Liver (tissue), 9 donors: ENCODE data around the gene MYOZ2. TPM values are rescaled to one million over a fixed set of nuclear protein-coding genes. Genes with fewer than 3 reads are reported as not detected.

Experiments used
- DNase-seq: peaks from one replicate; pipeline ENCODE4 v3.0.0-alpha.2; 2017; ENCODE audit warnings: low spot score
- H3K27ac ChIP-seq, 2 donors: one replicate each; pipeline ENCODE4 v1.7.0; 2013; ENCODE audit warnings: inconsistent platforms in 2 of 2, low read length in 2 of 2, control low read depth in 1 of 2, low read depth in 1 of 2, mild to moderate bottlenecking in 1 of 2
- H3K27me3 ChIP-seq, 4 donors: one replicate each; pipeline versions ENCODE4 v1.6.1 to v1.7.0; 2013; ENCODE audit warnings: low read length in 3 of 4, inconsistent platforms in 1 of 4, mild to moderate bottlenecking in 1 of 4, moderate library complexity in 1 of 4; ENCODE audit not compliant: control insufficient read depth in 4 of 4, insufficient read depth in 4 of 4
- H3K36me3 ChIP-seq, 4 donors: one replicate each; pipeline versions ENCODE4 v1.6.1 to v1.7.0; 2013; ENCODE audit warnings: low read length in 3 of 4, mild to moderate bottlenecking in 3 of 4, low read depth in 1 of 4, moderate library complexity in 1 of 4; ENCODE audit not compliant: control insufficient read depth in 4 of 4, insufficient read depth in 3 of 4
- H3K4me1 ChIP-seq, 4 donors: one replicate each; pipeline versions ENCODE4 v1.6.1 to v1.7.0; 2013; ENCODE audit warnings: low read length in 3 of 4, mild to moderate bottlenecking in 3 of 4, moderate library complexity in 1 of 4; ENCODE audit not compliant: control insufficient read depth in 4 of 4, insufficient read depth in 4 of 4
- H3K4me3 ChIP-seq, 3 donors: one replicate each; pipeline versions ENCODE4 v1.6.1 to v1.7.0; 2013; ENCODE audit warnings: low read length in 3 of 3, control low read depth in 1 of 3, low read depth in 1 of 3, mild to moderate bottlenecking in 1 of 3
- H3K9ac ChIP-seq, 2 donors: one replicate each; pipeline ENCODE4 v1.7.0; 2013; ENCODE audit warnings: low read length in 2 of 2, mild to moderate bottlenecking in 2 of 2, moderate library complexity in 2 of 2, control low read depth in 1 of 2, low read depth in 1 of 2
- H3K9me3 ChIP-seq, 4 donors: one replicate each; pipeline versions ENCODE4 v1.6.1 to v1.7.0; 2013; ENCODE audit warnings: low read length in 3 of 4; ENCODE audit not compliant: control insufficient read depth in 4 of 4
- ATF3 ChIP-seq: IDR thresholded peaks from 2 replicates; pipeline ENCODE4 v1.6.1; 2016; ENCODE audit warnings: antibody characterized with exemption
- EGR1 ChIP-seq, 2 donors: IDR thresholded peaks; 2 replicates each; pipeline ENCODE4 v1.6.1; 2016 to 2018; ENCODE audit warnings: antibody characterized with exemption in 2 of 2, low read depth in 2 of 2
- FOXA1 ChIP-seq: IDR thresholded peaks from 2 replicates; pipeline ENCODE4 v1.6.1; 2016; ENCODE audit warnings: antibody characterized with exemption
- FOXA2 ChIP-seq: IDR thresholded peaks from 2 replicates; pipeline ENCODE4 v1.6.1; 2016; ENCODE audit warnings: antibody characterized with exemption
- GABPA ChIP-seq, 2 donors: IDR thresholded peaks in 1 of 2; conservative IDR thresholded peaks in 1 of 2; 2 replicates each; pipeline ENCODE4 v1.6.1; 2016; ENCODE audit warnings: antibody characterized with exemption in 2 of 2, mild to moderate bottlenecking in 1 of 2, moderate library complexity in 1 of 2
- HNF4A ChIP-seq, 2 donors: conservative IDR thresholded peaks; 2 replicates each; pipeline ENCODE4 v1.6.1; 2016; ENCODE audit warnings: antibody characterized with exemption in 2 of 2, mild to moderate bottlenecking in 2 of 2
- HNF4G ChIP-seq: IDR thresholded peaks from 2 replicates; pipeline ENCODE4 v1.6.1; 2016; ENCODE audit warnings: antibody characterized with exemption
- JUND ChIP-seq, 2 donors: IDR thresholded peaks; 2 replicates each; pipeline ENCODE4 v1.6.1; 2016; ENCODE audit warnings: antibody characterized with exemption in 2 of 2
- MAX ChIP-seq: IDR thresholded peaks from 2 replicates; pipeline ENCODE4 v1.6.1; 2016; ENCODE audit warnings: antibody characterized with exemption
- NR2F2 ChIP-seq: IDR thresholded peaks from 2 replicates; pipeline ENCODE4 v1.6.1; 2016; ENCODE audit warnings: antibody characterized with exemption
- RAD21 ChIP-seq, 2 donors: IDR thresholded peaks; 2 replicates each; pipeline ENCODE4 v1.6.1; 2016; ENCODE audit warnings: antibody characterized with exemption in 2 of 2, mild to moderate bottlenecking in 2 of 2
- RXRA ChIP-seq, 2 donors: IDR thresholded peaks; 2 replicates each; pipeline ENCODE4 v1.6.1; 2017 to 2018; ENCODE audit warnings: antibody characterized with exemption in 2 of 2, mild to moderate bottlenecking in 1 of 2
- SP1 ChIP-seq: IDR thresholded peaks from 2 replicates; pipeline ENCODE4 v1.6.1; 2018; ENCODE audit warnings: antibody characterized with exemption, mild to moderate bottlenecking
- TAF1 ChIP-seq: conservative IDR thresholded peaks from 2 replicates; pipeline ENCODE4 v1.6.1; 2016; ENCODE audit warnings: antibody characterized with exemption, mild to moderate bottlenecking
- YY1 ChIP-seq: IDR thresholded peaks from 2 replicates; pipeline ENCODE4 v1.6.1; 2016; ENCODE audit warnings: antibody characterized with exemption, mild to moderate bottlenecking
- ZBTB33 ChIP-seq: IDR thresholded peaks from 2 replicates; pipeline ENCODE4 v1.6.1; 2016; ENCODE audit warnings: antibody characterized with exemption
- WGBS: extraction: QIAGEN DNeasy Blood & Tissue Kit; methylation state at CpG from one replicate; pipeline ENCODE4 v1.1.7; 2013; 5-methylcytosine and 5-hydroxymethylcytosine counted together
- polyA plus RNA-seq, 2 donors: library from polyadenylated mRNA; stranded (reverse) in 1 of 2; unstranded in 1 of 2; fragments of 200-250 nt in 1 of 2; fragments of >200 nt in 1 of 2; fragmentation: Nextera tagmentation in 1 of 2; extraction: Ambion mirVana in 1 of 2; gene quantifications; one replicate each; pipeline versions ENCODE4 v1.2.1 to v1.2.3, GENCODE V29; 2013 to 2015
- total RNA-seq, 2 donors: library from RNA; depleted of rRNA; stranded (reverse); fragments of >200 nt; gene quantifications; one replicate each; pipeline ENCODE4 v1.2.3, GENCODE V29; 2014
- TF ChIP-seq, protein P1 (sequence below): fragments of 150-350 bp; IDR thresholded peaks from 2 replicates; pipeline ENCODE4 v1.5.1; 2017; ENCODE audit warnings: improper control_type of control experiment, low read depth, low read length; ENCODE audit not compliant: missing input control
- TF ChIP-seq, protein P2 (sequence below): IDR thresholded peaks from 2 replicates; pipeline ENCODE4 v1.6.1; 2016; ENCODE audit warnings: antibody characterized with exemption, mild to moderate bottlenecking
- donor health status: healthy.
- donor health status: healthy.
- donor health status: healthy.
- donor health status: healthy.
- donor health status: healthy.

Gene MYOZ2
- total and polyA plus RNA-seq, 4 donors = 0.03 to 0.08 TPM; not detected in 2

DNA sequence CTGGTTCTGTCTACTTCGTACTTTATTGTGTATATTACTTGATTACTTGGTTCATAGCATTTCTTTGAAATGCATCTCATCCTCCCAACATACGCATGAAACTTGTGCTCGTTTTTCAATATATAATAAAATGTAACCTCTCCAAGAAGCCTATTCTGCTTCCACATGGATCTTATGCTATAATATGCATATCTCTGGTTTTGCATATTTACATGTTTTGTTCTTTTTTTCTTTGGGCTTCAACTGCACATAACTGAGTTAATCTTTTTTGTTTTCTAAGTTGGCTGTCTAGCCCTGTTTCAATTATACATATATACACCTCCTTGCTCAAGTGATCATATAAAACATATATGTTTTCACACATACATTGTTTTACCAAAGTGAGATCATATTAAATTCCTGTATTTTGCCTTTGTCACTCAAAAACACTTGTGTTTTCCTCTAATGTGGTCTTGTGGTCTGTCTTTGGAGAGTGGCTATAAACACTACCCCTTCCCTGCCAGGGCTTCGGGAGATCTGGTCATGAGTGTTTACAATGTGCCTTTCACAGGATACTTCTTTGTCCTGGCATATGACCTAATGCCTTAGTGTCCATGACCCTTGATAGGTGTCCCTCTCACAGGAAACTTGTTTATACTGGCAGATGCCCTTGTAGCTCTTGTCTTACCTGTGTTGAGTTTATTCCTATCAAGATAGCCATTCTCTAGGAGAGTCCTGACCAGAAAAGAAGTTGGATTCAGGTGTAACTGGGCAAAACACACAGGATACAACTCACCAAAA is 94.5 kb downstream of the MYOZ2 start:
- no peak for DNase-seq
- Histone ChIP-seq H3K4me3 (no peak overlapping the region), H3K36me3 (peaks cover 0 to 2% (median 0%) of the 10 kb centered on the region in 4 donors), H3K4me1 (peaks cover 0 to 4% (median 1%) of the 10 kb centered on the region in 4 donors), H3K27me3 (no peaks in the 10 kb centered on the region), H3K9me3 (no peaks in the 10 kb centered on the region), H3K27ac (no peak overlapping the region), H3K9ac (no peak overlapping the region)
- no peak for TF ChIP-seq HNF4A (conservative IDR thresholded peaks at IDR 0.05)
- TF ChIP-seq RXRA (IDR thresholded peaks at IDR 0.05) = no peak
- no peak for TF ChIP-seq FOXA2
- TF ChIP-seq HNF4G = no peak
- no peak for TF ChIP-seq JUND (IDR thresholded peaks at IDR 0.05)
- TF ChIP-seq FOXA1 = no peak
- TF ChIP-seq EGR1 (IDR thresholded peaks at IDR 0.05; ENCODE audit: low read depth in 2 of 2) = no peak
- no peak for TF ChIP-seq NR2F2
- TF ChIP-seq SP1 = no peak
- no peak for TF ChIP-seq GABPA (IDR thresholded peaks at IDR 0.05 in 1 of 2, conservative IDR thresholded peaks at IDR 0.05 in 1 of 2)
- TF ChIP-seq, protein P1, sequence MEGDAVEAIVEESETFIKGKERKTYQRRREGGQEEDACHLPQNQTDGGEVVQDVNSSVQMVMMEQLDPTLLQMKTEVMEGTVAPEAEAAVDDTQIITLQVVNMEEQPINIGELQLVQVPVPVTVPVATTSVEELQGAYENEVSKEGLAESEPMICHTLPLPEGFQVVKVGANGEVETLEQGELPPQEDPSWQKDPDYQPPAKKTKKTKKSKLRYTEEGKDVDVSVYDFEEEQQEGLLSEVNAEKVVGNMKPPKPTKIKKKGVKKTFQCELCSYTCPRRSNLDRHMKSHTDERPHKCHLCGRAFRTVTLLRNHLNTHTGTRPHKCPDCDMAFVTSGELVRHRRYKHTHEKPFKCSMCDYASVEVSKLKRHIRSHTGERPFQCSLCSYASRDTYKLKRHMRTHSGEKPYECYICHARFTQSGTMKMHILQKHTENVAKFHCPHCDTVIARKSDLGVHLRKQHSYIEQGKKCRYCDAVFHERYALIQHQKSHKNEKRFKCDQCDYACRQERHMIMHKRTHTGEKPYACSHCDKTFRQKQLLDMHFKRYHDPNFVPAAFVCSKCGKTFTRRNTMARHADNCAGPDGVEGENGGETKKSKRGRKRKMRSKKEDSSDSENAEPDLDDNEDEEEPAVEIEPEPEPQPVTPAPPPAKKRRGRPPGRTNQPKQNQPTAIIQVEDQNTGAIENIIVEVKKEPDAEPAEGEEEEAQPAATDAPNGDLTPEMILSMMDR = no peak
- TF ChIP-seq TAF1 = no peak
- no peak for TF ChIP-seq RAD21 (IDR thresholded peaks at IDR 0.05)
- no peak for TF ChIP-seq ZBTB33
- TF ChIP-seq ATF3 = no peak
- TF ChIP-seq YY1 = no peak
- TF ChIP-seq MAX = no peak
- 80% methylated on average over 4 of the region's 4 CpGs for WGBS

DNA sequence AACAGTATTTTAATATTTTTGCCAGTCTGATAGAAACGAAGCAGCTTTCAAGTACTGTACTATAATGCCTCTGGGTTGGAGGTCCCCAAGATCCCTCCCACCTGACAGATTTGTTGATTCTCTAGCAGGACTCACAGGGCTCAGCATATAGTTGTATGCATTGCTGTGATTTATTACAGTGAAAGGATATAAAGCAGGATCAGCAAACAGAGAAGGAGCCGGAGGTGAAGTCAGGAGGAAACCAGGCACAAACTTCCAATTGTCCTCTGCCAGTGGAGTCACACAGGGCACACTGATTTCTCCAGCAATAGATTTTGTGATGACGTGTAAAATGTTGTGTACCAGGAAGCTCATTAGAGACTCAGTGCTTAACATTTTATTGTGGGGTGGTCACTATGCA is 95.9 kb downstream of the MYOZ2 start:
- Histone ChIP-seq H3K4me1 (peaks cover 0 to 4% (median 1%) of the 10 kb centered on the region in 4 donors), H3K9me3 (no peaks in the 10 kb centered on the region), H3K36me3 (peaks cover 0 to 10% (median 4%) of the 10 kb centered on the region in 4 donors), H3K4me3 (no peak overlapping the region), H3K9ac (no peak overlapping the region), H3K27ac (no peak overlapping the region), H3K27me3 (no peaks in the 10 kb centered on the region)
- DNase-seq = no peak
- WGBS = 80% methylated on average over 3 of the region's 3 CpGs
- TF ChIP-seq, protein P1 = no peak
- no peak for TF ChIP-seq RXRA (IDR thresholded peaks at IDR 0.05)
- TF ChIP-seq GABPA (IDR thresholded peaks at IDR 0.05 in 1 of 2, conservative IDR thresholded peaks at IDR 0.05 in 1 of 2) = no peak
- TF ChIP-seq, protein P2, sequence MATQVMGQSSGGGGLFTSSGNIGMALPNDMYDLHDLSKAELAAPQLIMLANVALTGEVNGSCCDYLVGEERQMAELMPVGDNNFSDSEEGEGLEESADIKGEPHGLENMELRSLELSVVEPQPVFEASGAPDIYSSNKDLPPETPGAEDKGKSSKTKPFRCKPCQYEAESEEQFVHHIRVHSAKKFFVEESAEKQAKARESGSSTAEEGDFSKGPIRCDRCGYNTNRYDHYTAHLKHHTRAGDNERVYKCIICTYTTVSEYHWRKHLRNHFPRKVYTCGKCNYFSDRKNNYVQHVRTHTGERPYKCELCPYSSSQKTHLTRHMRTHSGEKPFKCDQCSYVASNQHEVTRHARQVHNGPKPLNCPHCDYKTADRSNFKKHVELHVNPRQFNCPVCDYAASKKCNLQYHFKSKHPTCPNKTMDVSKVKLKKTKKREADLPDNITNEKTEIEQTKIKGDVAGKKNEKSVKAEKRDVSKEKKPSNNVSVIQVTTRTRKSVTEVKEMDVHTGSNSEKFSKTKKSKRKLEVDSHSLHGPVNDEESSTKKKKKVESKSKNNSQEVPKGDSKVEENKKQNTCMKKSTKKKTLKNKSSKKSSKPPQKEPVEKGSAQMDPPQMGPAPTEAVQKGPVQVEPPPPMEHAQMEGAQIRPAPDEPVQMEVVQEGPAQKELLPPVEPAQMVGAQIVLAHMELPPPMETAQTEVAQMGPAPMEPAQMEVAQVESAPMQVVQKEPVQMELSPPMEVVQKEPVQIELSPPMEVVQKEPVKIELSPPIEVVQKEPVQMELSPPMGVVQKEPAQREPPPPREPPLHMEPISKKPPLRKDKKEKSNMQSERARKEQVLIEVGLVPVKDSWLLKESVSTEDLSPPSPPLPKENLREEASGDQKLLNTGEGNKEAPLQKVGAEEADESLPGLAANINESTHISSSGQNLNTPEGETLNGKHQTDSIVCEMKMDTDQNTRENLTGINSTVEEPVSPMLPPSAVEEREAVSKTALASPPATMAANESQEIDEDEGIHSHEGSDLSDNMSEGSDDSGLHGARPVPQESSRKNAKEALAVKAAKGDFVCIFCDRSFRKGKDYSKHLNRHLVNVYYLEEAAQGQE = no peak
- TF ChIP-seq SP1 = no peak
- TF ChIP-seq FOXA1 = no peak
- TF ChIP-seq FOXA2 = no peak
- TF ChIP-seq HNF4A (conservative IDR thresholded peaks at IDR 0.05) = no peak
- TF ChIP-seq EGR1 (IDR thresholded peaks at IDR 0.05; ENCODE audit: low read depth in 2 of 2) = no peak
- TF ChIP-seq YY1 = no peak
- no peak for TF ChIP-seq MAX
- TF ChIP-seq TAF1 = no peak
- TF ChIP-seq ZBTB33 = no peak
- TF ChIP-seq JUND (IDR thresholded peaks at IDR 0.05) = no peak
